Activated B cell treated with CpG ODN at 0.5 μM for 24 hours (primary cell): Measurements from ENCODE around the gene SLC6A6. TPM values are rescaled to one million over a fixed set of nuclear protein-coding genes. Genes with fewer than 3 reads are reported as not detected.
A peak's percentile ranks its signal among the peaks of the same experiment; 100 is the strongest.

Source experiments
- ATAC-seq: fragments of 200-7000 bp; cut with Tn5 transposase; one replicate; pipeline ENCODE4 v1.10.0; 2021; ENCODE audit warnings: low read depth, mild to moderate bottlenecking, moderate library complexity
- CTCF ChIA-PET: fragments of 350-600 bp; sonication (Branson Sonifier 250); formaldehyde crosslinking; loops from one replicate; lab custom pipeline; 2021; ENCODE audit warnings: antibody characterized with exemption; lab: Charles Lee
- POLR2A ChIA-PET: fragments of 350-600 bp; sonication (Branson Sonifier 250); formaldehyde crosslinking; loops from one replicate; lab custom pipeline; 2021; ENCODE audit warnings: antibody characterized with exemption; lab: Charles Lee
- DNase-seq: peaks from one replicate; pipeline ENCODE4 v3.0.0; 2022
- H3K27ac Mint-ChIP-seq: one replicate; pipeline ENCODE4 v1.8.0; 2020; ENCODE audit warnings: mixed read lengths
- H3K27me3 Mint-ChIP-seq: one replicate; pipeline ENCODE4 v1.8.0; 2021; ENCODE audit warnings: mixed read lengths
- H3K36me3 Mint-ChIP-seq: one replicate; pipeline ENCODE4 v1.8.0; 2021; ENCODE audit warnings: low read depth, mixed read lengths
- H3K4me1 Mint-ChIP-seq: one replicate; pipeline ENCODE4 v1.8.0; 2021; ENCODE audit warnings: mixed read lengths
- H3K4me3 Mint-ChIP-seq: one replicate; pipeline ENCODE4 v1.8.0; 2020; ENCODE audit warnings: mild to moderate bottlenecking, mixed read lengths
- H3K9me3 Mint-ChIP-seq: one replicate; pipeline ENCODE4 v1.8.0; 2020; ENCODE audit warnings: mixed read lengths
- CTCF ChIP-seq: fragments of 200-600 bp; IDR thresholded peaks from one replicate; pipeline ENCODE4 v1.8.0; 2022; ENCODE audit warnings: antibody characterized with exemption, mild to moderate bottlenecking
- intact Hi-C: fragments of 100-400 bp; cut with micrococcal nuclease; formaldehyde crosslinking; loops from one replicate; pipeline ENCODE4 v1.15.1; 2024
- total RNA-seq: library from RNA; stranded (reverse); gene quantifications from 2 replicates; pipeline ENCODE4 v1.2.3, GENCODE V29; 2022

SLC6A6 gene
- total RNA-seq, 1 donor from 2014 or later: 67.3 TPM

- peaks cover 61% of the 10 kb centered on the region for H3K4me1 Mint-ChIP-seq
- CTCF ChIA-PET: no interaction called here
- H3K27ac Mint-ChIP-seq: no peak overlapping the region
- peaks cover 6% of the 10 kb centered on the region for H3K36me3 Mint-ChIP-seq
- POLR2A ChIA-PET: interaction anchor here (3.1 kb wide), 1 partner anchor 35 kb away, joined by 18 read pairs; the partner anchor contains the start of gene SLC6A6
- no peak for ATAC-seq
- no peaks in the 10 kb centered on the region for H3K27me3 Mint-ChIP-seq
- H3K9me3 Mint-ChIP-seq: no peaks in the 10 kb centered on the region
- intact Hi-C loops: loop anchor here (10.0 kb wide), 1 partner anchor 617 kb away; no protein-coding TSS in a partner anchor
- TF ChIP-seq CTCF: no peak
- H3K4me3 Mint-ChIP-seq: no peak overlapping the region
- no peak for DNase-seq
Observed at GRCh38 chr3:14438262-14438661, 35.9 kb downstream of the SLC6A6 start.

- CTCF ChIA-PET: interaction anchor here (1.4 kb wide), 1 partner anchor 36 kb away, joined by 3 read pairs; the partner anchor contains the start of gene SLC6A6
- H3K4me3 Mint-ChIP-seq: no peak overlapping the region
- TF ChIP-seq CTCF: no peak
- peaks cover 54% of the 10 kb centered on the region for H3K4me1 Mint-ChIP-seq
- peaks cover 10% of the 10 kb centered on the region for H3K36me3 Mint-ChIP-seq
- no peak overlapping the region for H3K27ac Mint-ChIP-seq
- POLR2A ChIA-PET: interaction anchor here (3.1 kb wide), 1 partner anchor 36 kb away, joined by 18 read pairs; the partner anchor contains the start of gene SLC6A6
- no peaks in the 10 kb centered on the region for H3K27me3 Mint-ChIP-seq
- no peaks in the 10 kb centered on the region for H3K9me3 Mint-ChIP-seq
- ATAC-seq (no peak), DNase-seq (no peak)
- intact Hi-C loops: loop anchor here (10.0 kb wide), 1 partner anchor 616 kb away; no protein-coding TSS in a partner anchor
Observed at GRCh38 chr3:14438929-14439328, 36.5 kb downstream of the SLC6A6 start.

GRCh38 chr3:14439501-14440167, 37.2 kb downstream of the SLC6A6 start:
- CTCF ChIA-PET: interaction anchor here (1.4 kb wide), 1 partner anchor 37 kb away, joined by 3 read pairs; the partner anchor contains the start of gene SLC6A6
- Mint-ChIP-seq H3K27me3 (no peaks in the 10 kb centered on the region), H3K9me3 (no peaks in the 10 kb centered on the region), H3K36me3 (peaks cover 17% of the 10 kb centered on the region), H3K4me1 (peaks cover 47% of the 10 kb centered on the region), H3K27ac (peak overlapping the region; percentile 70), H3K4me3 (peak overlapping the region; percentile 64)
- POLR2A ChIA-PET: interaction anchor here (0.8 to 3.1 kb wide), 3 partner anchors 8 to 37 kb away, joined by 3 to 18 read pairs (median 11); partner anchors contain the start of gene SLC6A6
- ATAC-seq (peak; percentile 43), DNase-seq (no peak)
- TF ChIP-seq CTCF: no peak
- intact Hi-C loops: loop anchor here (10.0 kb wide), 1 partner anchor 615 kb away; no protein-coding TSS in a partner anchor

- no peak overlapping the region for H3K4me3 Mint-ChIP-seq
- no peaks in the 10 kb centered on the region for H3K27me3 Mint-ChIP-seq
- POLR2A ChIA-PET: interaction anchor here (0.8 to 3.1 kb wide), 3 partner anchors 8 to 37 kb away, joined by 3 to 18 read pairs (median 11); partner anchors contain the start of gene SLC6A6
- H3K4me1 Mint-ChIP-seq: peaks cover 42% of the 10 kb centered on the region
- DNase-seq: no peak
- H3K36me3 Mint-ChIP-seq: peaks cover 16% of the 10 kb centered on the region
- peak; percentile 60 for ATAC-seq
- no peak for TF ChIP-seq CTCF
- H3K27ac Mint-ChIP-seq: peak overlapping the region; percentile 59
- H3K9me3 Mint-ChIP-seq: no peaks in the 10 kb centered on the region
- CTCF ChIA-PET: interaction anchor here (1.4 kb wide), 1 partner anchor 37 kb away, joined by 3 read pairs; the partner anchor contains the start of gene SLC6A6
- intact Hi-C loops: no loop called here
Observed at GRCh38 chr3:14440168-14440518, 37.7 kb downstream of the SLC6A6 start.
